Ishikawa (cell line): ENCODE data around the gene NPLOC4.

Source experiments
- CEBPB ChIP-seq: IDR thresholded peaks from 2 replicates; pipeline ENCODE4 v1.6.1; 2012
- CREB1 ChIP-seq: IDR thresholded peaks from 2 replicates; pipeline ENCODE4 v1.6.1; 2012; ENCODE audit warnings: low read depth
- EGR1 ChIP-seq: IDR thresholded peaks from 2 replicates; pipeline ENCODE4 v1.6.1; 2012
- EP300 ChIP-seq: IDR thresholded peaks from 2 replicates; pipeline ENCODE4 v1.6.1; 2012; ENCODE audit warnings: borderline replicate concordance
- FOXM1 ChIP-seq: IDR thresholded peaks from 2 replicates; pipeline ENCODE4 v1.6.1; 2012; ENCODE audit warnings: low read depth, borderline replicate concordance
- NFIC ChIP-seq: IDR thresholded peaks from 2 replicates; pipeline ENCODE4 v1.6.1; 2012
- RAD21 ChIP-seq: IDR thresholded peaks from 2 replicates; pipeline ENCODE4 v1.6.1; 2012; ENCODE audit warnings: low read depth
- REST ChIP-seq: IDR thresholded peaks from 2 replicates; pipeline ENCODE4 v1.6.1; 2012; ENCODE audit warnings: low read depth, mild to moderate bottlenecking
- TAF1 ChIP-seq: IDR thresholded peaks from 2 replicates; pipeline ENCODE4 v1.6.1; 2012; ENCODE audit warnings: low read depth, mild to moderate bottlenecking
- TCF12 ChIP-seq: IDR thresholded peaks from 2 replicates; pipeline ENCODE4 v1.6.1; 2012; ENCODE audit warnings: low read depth
- TEAD4 ChIP-seq: IDR thresholded peaks from 2 replicates; pipeline ENCODE4 v1.6.1; 2012
- YY1 ChIP-seq: IDR thresholded peaks from 2 replicates; pipeline ENCODE4 v1.6.1; 2012; ENCODE audit warnings: low read depth
- ZBTB7A ChIP-seq: IDR thresholded peaks from 2 replicates; pipeline ENCODE4 v1.6.1; 2012; ENCODE audit warnings: low read depth
- TF ChIP-seq, protein P1 (sequence below): IDR thresholded peaks from 2 replicates; pipeline ENCODE4 v1.6.1; 2012
- TF ChIP-seq, protein P2 (sequence below): IDR thresholded peaks from 2 replicates; pipeline ENCODE4 v1.6.1; 2012

Gene NPLOC4

GRCh38 chr17:81545160-81545949, 91.6 kb downstream of the NPLOC4 start:
- TF ChIP-seq TEAD4 (no peak), CREB1 (no peak), TCF12 (no peak), YY1 (no peak), FOXM1 (no peak), CEBPB (no peak), TAF1 (no peak), RAD21 (no peak), ZBTB7A (no peak), NFIC (no peak), EP300 (no peak), REST (no peak), EGR1 (no peak)
- TF ChIP-seq, protein P1, sequence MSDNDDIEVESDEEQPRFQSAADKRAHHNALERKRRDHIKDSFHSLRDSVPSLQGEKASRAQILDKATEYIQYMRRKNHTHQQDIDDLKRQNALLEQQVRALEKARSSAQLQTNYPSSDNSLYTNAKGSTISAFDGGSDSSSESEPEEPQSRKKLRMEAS = no peak
- TF ChIP-seq, protein P2, sequence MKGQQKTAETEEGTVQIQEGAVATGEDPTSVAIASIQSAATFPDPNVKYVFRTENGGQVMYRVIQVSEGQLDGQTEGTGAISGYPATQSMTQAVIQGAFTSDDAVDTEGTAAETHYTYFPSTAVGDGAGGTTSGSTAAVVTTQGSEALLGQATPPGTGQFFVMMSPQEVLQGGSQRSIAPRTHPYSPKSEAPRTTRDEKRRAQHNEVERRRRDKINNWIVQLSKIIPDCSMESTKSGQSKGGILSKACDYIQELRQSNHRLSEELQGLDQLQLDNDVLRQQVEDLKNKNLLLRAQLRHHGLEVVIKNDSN = no peak

- TF ChIP-seq REST (no peak), CREB1 (no peak)
These were observed 92.5 kb downstream of the NPLOC4 start for GRCh38 chr17:81544281-81544974.

- TF ChIP-seq NFIC (no peak), EP300 (no peak), EGR1 (no peak), FOXM1 (no peak), TAF1 (no peak), RAD21 (no peak), TCF12 (no peak)
- TF ChIP-seq, protein P2 = no peak
- TF ChIP-seq, protein P1 = no peak
These were observed 93.2 kb downstream of the NPLOC4 start for GRCh38 chr17:81543756-81544155.

DNA sequence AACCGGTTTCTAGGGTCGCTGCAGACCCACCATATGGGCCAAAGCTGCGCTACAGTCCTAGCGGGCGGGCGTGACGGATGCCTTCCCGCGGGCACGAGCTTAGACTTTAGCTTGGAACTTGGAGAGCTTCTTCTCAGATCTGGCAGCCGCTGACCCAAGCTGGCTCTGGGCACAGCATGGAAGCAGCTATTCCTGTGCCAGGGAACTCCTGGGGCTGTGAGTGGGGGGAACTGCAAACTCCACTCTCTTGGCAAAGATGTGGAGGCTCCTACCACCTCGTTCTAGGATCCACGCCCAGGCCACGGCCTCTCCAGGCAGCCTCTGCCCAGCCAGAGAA, 93.6 kb downstream of the NPLOC4 start:
- TF ChIP-seq, protein P1 = no peak

- TF ChIP-seq NFIC = no peak
- TF ChIP-seq FOXM1 = no peak
- TF ChIP-seq EGR1 = no peak
- no peak for TF ChIP-seq TAF1
- TF ChIP-seq RAD21 = no peak
- no peak for TF ChIP-seq YY1
- TF ChIP-seq CEBPB = no peak
- no peak for TF ChIP-seq ZBTB7A
- no peak for TF ChIP-seq TEAD4
- TF ChIP-seq EP300 = no peak
- TF ChIP-seq, protein P2 = no peak
- no peak for TF ChIP-seq REST
- no peak for TF ChIP-seq CREB1
These were observed 94.2 kb downstream of the NPLOC4 start for GRCh38 chr17:81542431-81543338.
